ENCODE results near the gene SEMA3E.

The SEMA3E gene

DNA sequence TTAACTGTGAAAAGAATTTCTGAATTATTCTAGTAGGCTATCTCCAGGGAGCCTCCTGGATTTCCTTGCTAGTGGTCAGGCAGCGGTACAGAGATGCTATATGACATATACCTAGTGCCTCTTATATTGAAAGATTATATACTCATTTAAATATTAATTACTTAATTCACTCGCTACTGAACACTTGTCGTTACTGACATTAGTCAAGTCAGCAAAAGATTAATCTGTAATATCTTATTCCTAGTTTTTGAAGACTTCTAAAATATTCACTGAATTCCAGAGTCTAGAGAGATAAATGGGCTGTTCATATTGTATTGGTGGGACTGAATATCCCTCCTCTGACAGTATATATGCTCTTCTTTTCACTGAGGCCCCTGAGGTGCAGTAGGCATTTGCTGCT lies 2.9 kb downstream of the SEMA3E start:
- DNase-seq, result no peak
- in situ Hi-C loops (cut with MboI; ENCODE audit: low pct_unique_long_range_greater_than_20kb, low sequenced_read_pairs), result no loop called here

GRCh38 chr7:83643739-83644138 lies 5.2 kb downstream of the SEMA3E start:
- DNase-seq, result no peak
- in situ Hi-C loops (cut with MboI; ENCODE audit: low pct_unique_long_range_greater_than_20kb, low sequenced_read_pairs), result no loop called here

DNA sequence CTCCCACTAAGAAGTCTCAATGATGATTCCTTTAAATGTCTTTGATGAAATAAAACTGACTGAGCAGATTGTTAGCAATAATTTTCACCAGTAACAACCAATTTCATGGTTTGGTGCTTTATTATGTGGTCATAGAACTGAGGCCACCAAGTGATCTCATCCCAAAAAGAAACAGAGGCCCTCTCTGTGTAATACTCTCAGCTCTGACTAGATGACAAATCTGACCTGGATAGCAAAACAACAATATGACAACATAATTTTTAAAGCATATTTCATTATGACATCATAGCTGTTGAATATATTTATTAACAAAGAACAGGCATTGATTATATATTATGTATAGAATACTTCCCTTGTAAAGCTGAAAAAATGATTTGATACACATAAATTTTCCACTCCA lies 5.9 kb downstream of the SEMA3E start:
- in situ Hi-C loops (cut with MboI; ENCODE audit: low pct_unique_long_range_greater_than_20kb, low sequenced_read_pairs), result no loop called here
- no peak for DNase-seq

GRCh38 chr7:83640731-83641537 lies 8.0 kb downstream of the SEMA3E start:
- in situ Hi-C loops (cut with MboI; ENCODE audit: low pct_unique_long_range_greater_than_20kb, low sequenced_read_pairs), result no loop called here
- DNase-seq, result no peak

DNA sequence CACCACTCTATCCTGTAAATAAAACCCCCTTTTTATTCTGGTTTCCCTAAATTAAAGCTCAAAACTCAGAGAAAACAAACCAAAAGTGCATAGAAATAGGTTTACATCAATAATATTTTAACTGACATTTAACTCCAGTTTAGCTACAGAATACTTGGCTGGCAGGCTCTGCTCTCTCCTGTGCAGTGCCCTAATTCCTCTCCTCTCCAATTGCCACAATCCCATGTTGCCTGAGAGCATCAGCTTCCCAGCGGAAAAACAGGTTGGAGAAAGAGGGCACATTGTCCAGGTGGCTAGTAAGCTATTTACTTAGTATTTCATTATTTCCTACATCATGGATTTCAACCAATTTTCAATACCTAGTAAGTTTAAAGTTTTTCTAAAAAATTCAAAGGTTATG lies 8.7 kb downstream of the SEMA3E start:
- no peak for DNase-seq
- in situ Hi-C loops (cut with MboI; ENCODE audit: low pct_unique_long_range_greater_than_20kb, low sequenced_read_pairs), result no loop called here

DNA sequence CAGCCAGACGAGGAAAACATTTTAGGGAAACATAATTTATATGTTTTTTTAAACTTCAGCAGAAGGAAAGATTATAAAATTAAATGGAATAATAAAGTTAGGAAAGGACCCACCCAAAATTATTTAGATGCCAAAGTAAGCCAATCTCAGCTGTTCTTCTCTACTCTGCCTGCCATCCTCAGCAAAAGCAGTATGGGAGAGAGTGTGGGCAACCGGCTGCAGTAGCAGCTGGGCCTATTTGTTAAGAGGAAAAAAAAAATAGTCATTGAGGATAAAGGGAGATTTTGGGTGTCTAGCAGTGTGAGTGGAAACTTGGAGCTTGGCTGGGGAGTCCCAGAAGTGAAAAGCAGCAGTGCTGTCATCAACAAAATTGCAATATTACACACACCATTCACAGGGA lies 15.4 kb downstream of the SEMA3E start:
- in situ Hi-C loops (cut with MboI; ENCODE audit: low pct_unique_long_range_greater_than_20kb, low sequenced_read_pairs), result no loop called here
- no peak for DNase-seq

GRCh38 chr7:83629117-83629880 lies 19.6 kb downstream of the SEMA3E start:
- no peak for DNase-seq
- in situ Hi-C loops (cut with MboI; ENCODE audit: low pct_unique_long_range_greater_than_20kb, low sequenced_read_pairs), result no loop called here

- in situ Hi-C loops (cut with MboI; ENCODE audit: low pct_unique_long_range_greater_than_20kb, low sequenced_read_pairs), result no loop called here
- peak; percentile 16 for DNase-seq
Measured at GRCh38 chr7:83617858-83618257, 31.1 kb downstream of the SEMA3E start.

DNA sequence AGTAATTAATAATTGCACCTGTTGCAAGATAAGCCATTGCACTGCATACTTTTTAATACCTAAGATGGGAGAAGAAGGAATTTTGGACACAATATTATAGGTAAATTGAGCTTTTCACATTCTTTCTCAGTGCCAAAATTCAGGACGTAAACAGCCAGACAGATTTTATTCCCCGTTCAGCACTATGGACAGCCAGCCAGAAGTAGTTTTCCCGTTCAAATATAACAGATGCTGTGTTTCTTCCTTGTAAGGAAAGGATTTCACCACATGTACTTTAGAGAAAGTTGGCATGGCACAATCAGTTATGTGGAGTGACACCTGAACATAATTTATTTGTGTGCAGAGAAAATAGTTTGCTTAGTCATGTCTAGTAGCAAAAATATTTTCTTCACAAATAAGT lies 34.8 kb downstream of the SEMA3E start:
- DNase-seq, result no peak
- in situ Hi-C loops (cut with MboI; ENCODE audit: low pct_unique_long_range_greater_than_20kb, low sequenced_read_pairs), result no loop called here

GRCh38 chr7:83613232-83613631 lies 35.7 kb downstream of the SEMA3E start:
- DNase-seq, result no peak
- in situ Hi-C loops (cut with MboI; ENCODE audit: low pct_unique_long_range_greater_than_20kb, low sequenced_read_pairs), result no loop called here

GRCh38 chr7:83611776-83612175 lies 37.2 kb downstream of the SEMA3E start:
- in situ Hi-C loops (cut with MboI; ENCODE audit: low pct_unique_long_range_greater_than_20kb, low sequenced_read_pairs), result no loop called here
- no peak for DNase-seq

DNA sequence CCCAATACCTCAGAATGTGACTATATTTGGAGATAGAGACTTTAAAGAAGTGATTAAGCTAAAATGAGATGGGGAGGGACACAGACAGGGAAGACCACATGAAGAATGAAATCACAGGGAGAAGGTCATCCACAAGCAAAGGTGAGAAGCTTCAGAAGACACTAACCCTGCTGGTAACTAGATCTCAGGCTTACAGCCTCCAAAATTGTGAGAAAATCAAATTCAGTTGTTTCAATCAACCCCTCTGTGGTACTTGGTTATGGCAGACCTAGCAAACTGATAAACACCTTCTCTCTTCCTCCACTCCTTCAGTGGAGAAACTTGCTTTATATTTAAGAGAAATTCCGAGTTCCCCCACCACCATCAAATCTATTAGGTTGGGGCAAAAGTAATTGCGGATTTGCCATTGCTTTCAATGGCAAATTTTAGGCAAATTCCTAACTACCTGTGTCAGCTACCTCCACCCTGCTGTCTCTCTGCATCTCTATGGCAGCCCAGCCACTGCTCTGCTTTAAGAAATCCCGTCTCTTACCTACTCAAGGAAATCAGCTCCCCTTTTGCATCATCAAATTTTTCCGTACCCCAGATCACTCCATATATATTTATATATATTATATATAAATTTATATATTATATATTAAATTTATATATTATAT lies 38.2 kb downstream of the SEMA3E start:
- in situ Hi-C loops (cut with MboI; ENCODE audit: low pct_unique_long_range_greater_than_20kb, low sequenced_read_pairs), result no loop called here

GRCh38 chr7:83608716-83609115 lies 40.2 kb downstream of the SEMA3E start:
- in situ Hi-C loops (cut with MboI; ENCODE audit: low pct_unique_long_range_greater_than_20kb, low sequenced_read_pairs), result no loop called here
- DNase-seq, result no peak

More for the DNA sequence above, 38.2 kb downstream of the SEMA3E start:
- no peak for DNase-seq

- no peak for DNase-seq
- in situ Hi-C loops (cut with MboI; ENCODE audit: low pct_unique_long_range_greater_than_20kb, low sequenced_read_pairs), result no loop called here
Measured at GRCh38 chr7:83603649-83604048, 45.3 kb downstream of the SEMA3E start.

DNA sequence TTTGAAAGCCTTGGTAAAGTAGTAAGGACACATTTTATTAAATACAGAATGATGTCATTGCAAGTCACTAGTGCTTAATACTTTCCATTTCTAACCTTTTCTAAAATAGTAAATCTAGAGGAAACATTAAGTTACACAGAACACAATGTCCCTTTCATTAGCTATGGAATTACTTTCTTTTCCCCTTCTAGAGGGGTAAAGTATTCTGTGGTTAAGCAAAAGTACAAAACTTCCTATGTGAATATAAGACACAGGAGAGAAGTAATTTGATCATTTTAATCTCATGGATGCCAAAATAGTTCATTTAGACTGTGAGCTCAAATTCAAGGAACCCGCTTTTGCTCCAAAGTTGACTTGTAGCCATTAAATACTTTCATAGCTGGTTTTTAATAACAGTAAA lies 49.8 kb downstream of the SEMA3E start:
- in situ Hi-C loops (cut with MboI; ENCODE audit: low pct_unique_long_range_greater_than_20kb, low sequenced_read_pairs), result no loop called here
- no peak for DNase-seq

GRCh38 chr7:83593921-83594475 lies 54.9 kb downstream of the SEMA3E start:
- DNase-seq, result no peak
- in situ Hi-C loops (cut with MboI; ENCODE audit: low pct_unique_long_range_greater_than_20kb, low sequenced_read_pairs), result no loop called here

- no peak for DNase-seq
Measured at GRCh38 chr7:83588602-83589240, 60.2 kb downstream of the SEMA3E start.

GRCh38 chr7:83586281-83586680 lies 62.7 kb downstream of the SEMA3E start:
- DNase-seq, result no peak
- in situ Hi-C loops (cut with MboI; ENCODE audit: low pct_unique_long_range_greater_than_20kb, low sequenced_read_pairs), result no loop called here

More at GRCh38 chr7:83588602-83589240, 60.2 kb downstream of the SEMA3E start:
- in situ Hi-C loops (cut with MboI; ENCODE audit: low pct_unique_long_range_greater_than_20kb, low sequenced_read_pairs), result no loop called here

- in situ Hi-C loops (cut with MboI; ENCODE audit: low pct_unique_long_range_greater_than_20kb, low sequenced_read_pairs), result no loop called here
- no peak for DNase-seq
Measured at GRCh38 chr7:83581667-83582435, 67.1 kb downstream of the SEMA3E start.

Measured in KBM-7 (cell line).